Measurements from ENCODE around the gene FASTK. TPM values are rescaled to one million over a fixed set of nuclear protein-coding genes. Genes with fewer than 3 reads are reported as not detected.

The FASTK gene
- total and polyA plus RNA-seq, 2 of the 4 experiments (the other 2 are of a cell fraction): 53.8 to 115 TPM

DNA sequence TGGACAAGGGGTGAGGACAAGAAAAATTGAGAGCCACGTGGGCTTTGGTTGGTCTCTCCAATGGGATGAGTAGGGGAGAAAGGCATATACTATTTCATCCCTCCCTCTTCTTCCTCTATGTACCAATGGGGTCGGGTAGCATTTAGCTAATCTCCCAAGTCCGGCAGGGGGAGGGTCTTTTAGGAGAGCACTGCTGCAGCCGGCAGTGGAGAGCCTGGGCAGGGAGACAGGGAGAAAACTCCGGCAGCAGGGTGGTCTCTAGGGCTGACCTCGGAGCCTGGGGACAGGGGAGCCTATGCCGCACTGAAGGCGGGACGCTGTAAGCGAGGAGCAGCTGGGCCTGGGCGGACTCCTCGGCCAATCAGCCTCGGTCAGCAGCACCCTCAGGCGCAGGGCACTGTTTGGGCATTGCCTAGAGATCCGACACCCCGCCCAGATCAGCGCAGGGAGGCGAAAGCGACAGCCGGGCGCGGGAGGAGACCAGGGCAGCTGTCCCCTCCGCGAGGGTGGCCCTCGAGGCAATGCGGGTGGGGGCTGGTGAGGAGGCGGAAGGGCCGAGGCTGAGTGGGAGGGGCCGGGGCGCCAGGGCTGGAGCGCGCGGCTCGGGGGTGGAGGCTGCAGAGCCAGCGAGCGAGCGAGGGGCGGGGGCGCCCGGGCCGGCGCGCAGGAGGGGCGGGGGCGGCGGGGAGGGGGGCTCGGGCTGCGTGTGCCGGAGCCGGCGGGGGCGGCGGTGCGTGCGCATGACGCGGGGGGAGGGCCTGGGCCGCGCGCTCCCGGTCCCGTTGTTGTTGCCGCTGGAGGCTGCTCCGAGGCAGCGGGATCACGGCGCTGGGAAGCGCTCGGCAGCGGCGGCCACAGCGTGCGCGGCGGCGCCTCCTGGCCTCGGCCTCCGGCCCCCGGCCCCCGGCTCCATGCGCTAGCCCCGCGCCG is 5.3 kb upstream of the FASTK start, which contains the start of gene AGAP3 (continued):
- TF ChIP-seq, protein P1, sequence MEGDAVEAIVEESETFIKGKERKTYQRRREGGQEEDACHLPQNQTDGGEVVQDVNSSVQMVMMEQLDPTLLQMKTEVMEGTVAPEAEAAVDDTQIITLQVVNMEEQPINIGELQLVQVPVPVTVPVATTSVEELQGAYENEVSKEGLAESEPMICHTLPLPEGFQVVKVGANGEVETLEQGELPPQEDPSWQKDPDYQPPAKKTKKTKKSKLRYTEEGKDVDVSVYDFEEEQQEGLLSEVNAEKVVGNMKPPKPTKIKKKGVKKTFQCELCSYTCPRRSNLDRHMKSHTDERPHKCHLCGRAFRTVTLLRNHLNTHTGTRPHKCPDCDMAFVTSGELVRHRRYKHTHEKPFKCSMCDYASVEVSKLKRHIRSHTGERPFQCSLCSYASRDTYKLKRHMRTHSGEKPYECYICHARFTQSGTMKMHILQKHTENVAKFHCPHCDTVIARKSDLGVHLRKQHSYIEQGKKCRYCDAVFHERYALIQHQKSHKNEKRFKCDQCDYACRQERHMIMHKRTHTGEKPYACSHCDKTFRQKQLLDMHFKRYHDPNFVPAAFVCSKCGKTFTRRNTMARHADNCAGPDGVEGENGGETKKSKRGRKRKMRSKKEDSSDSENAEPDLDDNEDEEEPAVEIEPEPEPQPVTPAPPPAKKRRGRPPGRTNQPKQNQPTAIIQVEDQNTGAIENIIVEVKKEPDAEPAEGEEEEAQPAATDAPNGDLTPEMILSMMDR (conservative IDR thresholded peaks at IDR 0.05; ENCODE audit: low read depth, low read length): no peak
- TF ChIP-seq CEBPB (IDR thresholded peaks at IDR 0.05; ENCODE audit: low read depth, low read length): no peak
